Measurements from ENCODE around the gene SMOC2.
"Not testable (repeated sequence)": the region's sequence is repeated elsewhere in the genome, so short reads cannot be mapped to it uniquely, and the experiment has no call there.

The SMOC2 gene

DNA sequence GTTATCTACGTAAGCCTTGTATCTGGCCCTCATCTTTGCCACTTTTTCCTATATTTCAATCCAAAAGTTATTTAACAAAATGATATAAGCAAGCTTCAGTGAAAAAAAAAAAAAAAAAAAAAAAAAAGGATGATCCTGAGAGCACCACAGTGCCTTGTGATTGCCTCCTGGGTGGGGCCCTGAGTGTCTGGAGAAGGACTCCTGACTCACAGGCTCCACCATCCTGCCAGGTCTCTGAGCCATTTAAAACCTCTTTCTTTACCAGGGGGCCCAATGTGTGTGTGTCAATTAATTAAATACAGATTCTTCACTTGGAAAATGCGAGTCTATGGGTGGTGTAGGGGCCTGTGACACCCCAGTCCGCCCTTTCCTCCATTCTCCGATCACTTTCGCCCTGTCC is 105.2 kb downstream of the SMOC2 start:
- FAIRE-seq, result no peak

DNA sequence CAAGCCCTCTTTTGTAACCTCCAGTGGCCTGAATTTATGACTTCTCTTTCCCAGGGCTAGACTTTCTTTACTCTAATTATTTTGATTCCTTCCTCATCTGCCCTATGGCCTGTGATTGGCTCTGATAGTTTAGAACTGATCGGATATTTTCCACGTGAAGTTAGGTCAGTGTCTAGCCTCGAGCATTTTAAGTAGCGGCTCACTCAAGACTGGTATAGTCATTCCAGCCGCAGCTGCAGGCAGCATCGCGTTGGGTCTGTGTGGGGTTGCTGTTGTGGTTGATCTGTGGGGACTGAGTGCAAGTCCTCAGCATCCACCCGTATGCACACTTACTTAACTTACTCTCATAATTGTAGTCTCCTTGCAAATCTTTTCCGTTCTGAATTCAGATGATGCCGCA is 105.7 kb downstream of the SMOC2 start:
- no peak for FAIRE-seq

DNA sequence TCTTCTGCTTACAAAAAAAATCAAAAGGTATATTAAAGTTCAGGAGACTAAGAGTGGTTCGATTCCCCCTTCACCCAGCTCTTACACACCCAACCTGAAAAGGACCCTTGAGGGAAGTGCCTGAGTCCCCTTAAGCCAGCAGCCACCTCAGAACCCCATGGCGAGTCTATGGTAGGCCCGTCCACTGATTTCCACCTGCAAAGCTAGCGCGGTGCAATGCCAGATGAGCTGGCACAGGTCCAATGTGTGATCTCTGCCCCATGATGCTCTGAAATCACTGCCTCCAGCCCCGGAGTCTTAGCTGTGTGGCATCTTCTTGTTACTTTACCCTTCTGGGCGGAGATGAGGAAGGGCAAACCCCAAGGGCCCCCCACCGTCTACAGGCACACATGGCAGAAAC is 109.3 kb downstream of the SMOC2 start:
- no peak for FAIRE-seq

DNA sequence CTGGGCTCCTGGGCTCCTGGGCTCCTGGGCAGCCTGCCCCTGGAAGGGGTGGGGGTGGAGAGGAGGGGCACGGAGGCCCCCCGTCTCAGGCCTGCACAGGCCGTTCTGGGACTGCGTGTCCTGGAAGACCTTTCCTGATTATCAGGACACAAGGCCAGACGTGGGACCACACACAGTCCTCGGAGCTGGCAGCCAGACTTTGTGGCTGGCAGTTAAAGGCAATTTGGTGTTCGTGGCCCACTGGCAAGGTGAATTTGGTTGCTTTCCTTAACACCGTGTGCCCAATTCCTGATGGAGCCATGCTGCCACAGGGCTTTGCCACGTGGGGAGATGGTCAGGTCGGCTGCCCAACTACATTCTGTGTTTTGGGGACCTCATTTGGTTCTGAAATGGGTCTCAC is 113.5 kb downstream of the SMOC2 start:
- no peak for FAIRE-seq

DNA sequence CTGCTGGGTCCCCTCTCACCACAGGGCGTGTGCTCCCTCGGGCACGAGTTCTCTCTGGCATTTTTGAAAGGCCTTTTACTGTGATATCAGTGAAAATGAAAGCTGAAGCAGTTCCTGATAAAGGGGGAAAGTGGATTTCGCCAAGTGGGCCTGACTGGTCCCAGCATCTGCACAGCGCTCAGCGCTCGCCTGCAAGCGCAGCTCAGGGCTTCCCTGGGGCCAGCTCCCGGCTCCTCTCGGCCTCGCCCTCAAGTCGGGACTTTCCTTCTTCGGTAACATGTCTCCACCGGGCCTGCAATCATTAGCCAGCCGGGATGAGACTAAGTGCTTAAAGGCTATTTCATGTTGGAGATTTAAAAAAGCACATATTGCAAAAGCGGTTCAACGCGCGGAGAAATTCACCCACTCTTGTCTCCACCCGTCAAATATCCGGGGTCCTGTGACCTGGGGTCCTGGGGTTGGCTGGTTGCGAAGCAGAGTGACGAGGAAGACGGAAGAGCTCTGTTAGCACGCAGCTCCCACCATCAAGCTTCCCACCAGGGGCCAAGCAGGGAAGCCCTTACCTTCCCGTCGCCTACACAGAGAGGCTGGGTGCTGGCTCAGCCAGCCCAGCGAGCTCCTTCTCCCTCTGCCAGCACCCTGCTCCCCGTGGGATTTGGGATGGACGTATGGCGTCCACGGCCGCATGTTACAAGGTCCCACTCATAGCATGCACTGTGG is 114.1 kb downstream of the SMOC2 start:
- FAIRE-seq, result no peak

DNA sequence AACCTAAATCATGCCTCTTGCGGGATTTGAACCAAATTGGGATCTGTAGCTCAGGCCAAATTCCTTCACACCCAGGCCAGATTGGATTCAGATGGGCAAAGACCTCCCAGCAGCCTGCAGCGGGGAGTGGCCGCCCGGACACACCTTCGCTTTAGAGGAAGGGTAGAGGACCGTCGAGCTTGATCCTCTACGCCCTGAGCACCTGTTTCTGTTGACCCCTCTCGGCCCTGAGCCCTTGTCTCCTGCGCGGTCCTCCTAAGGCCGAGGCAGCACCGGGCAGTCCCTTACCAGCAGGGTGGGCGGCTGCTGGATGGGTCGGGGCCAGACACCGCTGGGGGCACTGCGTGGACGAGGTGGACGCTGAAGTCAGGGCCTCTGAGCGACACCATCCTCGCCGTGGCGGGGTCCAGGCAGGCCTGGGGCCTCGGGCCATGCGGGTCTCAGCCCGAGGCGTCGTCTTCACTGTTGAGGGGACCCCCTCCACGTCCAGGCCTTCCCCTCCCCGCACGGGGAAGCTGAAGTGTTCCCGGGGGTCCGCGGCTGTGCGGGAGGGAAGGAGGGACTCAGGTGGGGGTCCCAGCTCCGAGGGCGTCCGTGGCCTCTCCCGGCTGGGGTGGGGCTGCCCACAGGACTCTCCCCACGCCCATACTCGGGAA is 114.8 kb downstream of the SMOC2 start:
- no peak for FAIRE-seq

DNA sequence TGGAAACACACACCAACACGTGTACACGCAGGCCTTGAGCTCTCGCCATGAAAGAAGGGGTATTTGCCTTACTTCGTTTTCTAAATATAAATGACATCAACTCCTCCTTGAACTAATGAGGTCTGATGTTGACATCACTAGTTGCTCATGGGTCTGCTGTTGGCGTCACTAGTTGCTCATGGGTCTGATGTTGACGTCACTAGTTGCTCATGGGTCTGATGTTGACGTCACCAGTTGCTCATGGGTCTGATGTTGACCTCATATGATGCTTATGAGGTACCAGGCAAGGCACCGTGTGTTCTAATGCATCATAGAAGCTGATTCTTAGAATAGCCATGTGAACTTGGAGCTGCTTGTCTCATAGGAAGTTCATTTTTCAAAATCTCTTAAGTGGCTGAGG is 116.5 kb downstream of the SMOC2 start:
- no peak for FAIRE-seq

DNA sequence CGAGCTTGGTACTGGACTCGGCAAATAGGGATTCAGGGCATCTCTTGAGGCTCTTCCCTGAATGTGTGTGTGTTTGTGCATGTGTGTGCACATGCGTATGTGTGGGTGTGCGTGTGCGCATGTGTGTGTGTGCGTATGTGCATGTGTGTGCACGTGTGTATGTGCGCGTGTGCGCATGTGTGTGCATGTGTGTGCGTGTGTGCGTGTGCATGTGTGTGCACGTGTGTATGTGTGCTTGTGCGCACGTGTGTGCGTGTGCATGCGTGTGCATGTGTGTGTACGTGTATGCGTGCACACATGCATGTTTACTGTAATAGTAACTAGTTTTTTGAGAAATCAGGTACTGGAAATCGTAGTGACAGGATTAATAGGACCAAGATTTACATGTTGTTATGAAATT is 117.7 kb downstream of the SMOC2 start:
- FAIRE-seq, result no peak

DNA sequence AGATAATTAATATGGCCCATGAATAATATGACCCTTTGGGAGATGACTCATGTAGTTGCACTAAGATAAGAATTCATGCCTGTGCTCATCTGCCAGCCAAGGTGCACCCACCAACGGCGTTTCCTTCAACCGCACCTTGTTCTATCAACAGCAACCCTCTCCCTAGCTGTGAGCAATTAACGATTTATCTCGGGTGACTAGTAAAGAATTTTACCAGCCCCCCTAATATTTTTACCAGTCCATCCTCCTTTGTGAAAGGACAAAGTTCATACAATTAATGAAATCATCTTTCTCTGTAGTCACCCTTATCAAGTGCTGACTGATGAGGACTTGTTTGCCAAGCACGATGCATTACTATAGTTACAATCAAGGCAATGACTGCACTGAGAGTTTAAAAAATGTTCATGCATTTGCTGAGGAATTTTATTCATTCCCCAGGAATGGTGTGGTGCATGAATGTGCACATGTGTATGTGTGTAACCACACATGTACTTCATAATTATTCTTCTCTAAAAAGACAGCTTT is 118.7 kb downstream of the SMOC2 start:
- FAIRE-seq, result no peak

DNA sequence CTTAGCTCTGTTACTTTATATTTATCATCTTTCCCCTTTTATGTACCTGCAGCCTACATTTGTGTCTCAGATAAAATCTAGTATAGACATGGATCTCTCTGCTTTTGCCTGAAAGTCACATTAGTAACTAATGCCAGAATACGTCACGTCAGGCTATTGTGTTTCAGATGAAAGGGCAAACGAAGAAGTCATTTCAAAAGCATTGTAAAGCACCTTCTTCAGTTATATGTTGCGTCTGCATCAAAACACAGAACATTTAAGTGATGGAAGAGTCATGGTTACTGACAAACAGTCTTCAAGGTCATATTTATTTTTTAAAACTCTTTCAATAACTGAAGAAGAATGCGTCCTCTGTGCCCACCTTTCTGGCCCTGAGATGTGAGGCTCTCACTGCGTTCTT is 119.1 kb downstream of the SMOC2 start:
- no peak for FAIRE-seq

DNA sequence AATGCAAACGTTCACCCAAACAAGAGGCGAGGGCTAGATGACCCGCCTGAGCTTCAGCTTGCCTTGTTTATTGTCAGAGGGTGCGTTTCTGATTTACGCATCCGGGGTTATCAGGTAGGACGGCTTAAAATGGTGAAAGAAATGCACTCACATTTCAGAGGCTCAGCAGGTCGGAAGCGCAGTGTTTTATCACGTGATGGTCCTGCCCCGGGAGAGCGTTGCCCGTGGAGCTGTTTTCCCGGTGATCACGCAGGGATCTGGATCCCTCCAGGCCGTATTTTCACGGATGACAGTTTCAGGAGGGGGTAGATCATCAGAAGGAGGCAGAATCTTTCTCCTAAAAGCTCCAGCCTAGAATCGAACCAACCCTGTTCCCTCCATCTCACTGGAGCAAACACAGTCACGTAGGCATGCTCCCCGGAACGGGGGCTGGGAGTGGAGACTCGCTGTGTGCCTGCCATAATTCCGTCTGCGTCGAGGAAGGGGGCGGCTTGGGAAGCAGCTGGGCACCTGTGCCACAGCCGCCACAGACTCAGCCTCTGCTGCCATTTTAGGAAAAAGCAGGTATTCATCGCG is 121.7 kb downstream of the SMOC2 start:
- FAIRE-seq, result no peak

DNA sequence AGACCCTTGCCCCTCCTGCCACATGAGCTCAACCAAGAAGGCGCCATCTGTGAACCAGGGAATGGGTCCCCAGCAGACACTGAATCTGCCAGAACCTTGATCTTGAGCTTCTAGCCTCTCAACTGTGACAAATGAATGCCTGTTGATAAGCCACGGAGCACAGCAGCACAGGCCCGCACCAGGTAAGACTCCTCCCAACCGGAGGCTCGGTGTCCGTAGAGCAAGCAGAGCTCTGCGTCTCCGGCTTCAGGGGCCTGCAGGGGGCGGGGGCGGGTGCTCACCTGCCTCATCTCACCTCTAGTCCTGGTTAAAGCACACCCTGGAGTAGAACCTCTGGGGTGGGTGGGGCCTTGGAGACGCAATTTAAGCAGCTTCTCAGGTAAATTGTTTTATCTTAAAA is 122.7 kb downstream of the SMOC2 start:
- no peak for FAIRE-seq

DNA sequence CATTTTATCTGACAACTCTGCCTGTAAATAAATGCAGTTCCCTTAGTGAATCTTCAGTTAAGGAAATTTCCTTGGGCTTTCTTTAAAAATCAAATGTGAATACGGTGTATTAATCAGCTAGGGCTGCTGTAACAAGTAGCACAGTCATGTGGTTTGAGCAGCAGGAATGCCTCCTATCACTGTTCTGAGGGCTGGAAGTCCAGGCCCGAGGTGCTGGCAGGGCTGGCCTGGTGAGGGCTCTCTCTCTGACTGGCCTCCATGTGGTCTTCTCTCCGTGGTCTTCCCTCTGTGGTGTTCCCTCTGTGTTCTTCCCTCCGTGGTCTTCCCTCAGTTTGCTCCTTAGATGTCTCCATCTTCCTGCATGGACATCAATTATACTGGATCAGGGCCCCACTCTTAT is 124.1 kb downstream of the SMOC2 start:
- no peak for FAIRE-seq

DNA sequence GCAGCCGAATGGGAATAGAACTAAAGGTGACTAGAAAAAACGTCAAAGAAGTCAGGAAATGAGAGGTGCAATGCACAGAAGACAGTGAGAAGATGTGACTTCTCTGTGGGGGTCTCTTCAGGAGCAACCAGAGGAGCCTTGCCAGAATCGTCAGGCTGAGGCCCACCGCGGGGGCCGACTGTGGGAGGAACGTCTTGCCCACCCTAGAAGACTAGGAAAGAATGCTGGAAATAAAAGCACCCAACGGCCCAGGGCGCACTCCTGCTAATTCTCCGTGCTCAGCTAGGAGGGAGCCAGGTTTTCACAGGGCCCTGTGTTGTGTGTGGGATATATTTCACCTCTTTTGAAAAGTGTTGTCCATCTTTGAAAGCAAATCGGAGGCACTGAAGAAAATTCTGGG is 129.2 kb downstream of the SMOC2 start:
- FAIRE-seq, result no peak

DNA sequence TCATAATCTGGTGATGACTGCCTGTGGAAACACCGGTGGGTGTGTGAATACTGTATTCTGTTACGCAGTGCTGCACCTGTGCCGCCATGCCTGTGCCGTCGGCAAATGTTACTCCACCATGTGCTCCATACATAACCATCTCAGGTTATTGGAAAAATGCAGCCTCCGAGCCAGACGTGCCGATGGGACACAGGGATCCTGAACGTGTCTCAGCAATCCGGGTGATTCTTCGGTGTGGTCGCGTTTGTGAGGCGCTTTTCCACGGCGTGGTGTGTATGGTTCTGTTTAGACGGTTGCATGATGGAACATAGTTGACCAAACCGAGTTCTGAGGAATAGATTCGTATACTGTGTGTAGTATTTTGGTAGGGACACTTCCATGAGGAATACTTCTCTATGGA is 130.3 kb downstream of the SMOC2 start:
- FAIRE-seq, result no peak

DNA sequence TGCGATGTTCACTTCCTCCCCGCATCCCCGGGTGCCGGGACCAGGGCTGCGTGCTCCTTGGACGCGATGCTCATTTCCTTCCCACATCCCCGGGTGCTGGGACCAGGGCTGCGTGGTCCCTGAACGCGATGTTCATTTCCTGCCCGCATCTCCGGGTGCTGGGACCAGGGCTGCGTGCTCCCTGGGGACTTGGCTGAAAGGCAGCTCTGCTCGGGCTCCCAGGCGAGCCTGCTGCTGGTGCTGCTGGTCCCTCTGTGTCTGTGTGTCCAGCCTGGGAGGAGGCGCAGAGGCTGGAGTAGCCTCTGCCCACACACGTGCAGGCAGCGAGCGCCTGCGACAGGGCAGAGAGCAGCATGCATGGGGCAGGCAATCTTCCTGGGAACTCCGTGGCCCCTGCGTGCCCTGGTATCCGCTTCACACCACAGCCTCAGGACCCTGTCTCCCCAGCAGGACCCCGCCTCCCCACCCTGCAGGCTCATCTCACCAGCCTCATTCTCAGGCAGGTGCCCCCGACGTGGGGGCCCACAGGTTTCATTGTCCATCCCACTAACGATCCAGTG is 132.4 kb downstream of the SMOC2 start:
- FAIRE-seq, result not testable (repeated sequence)

DNA sequence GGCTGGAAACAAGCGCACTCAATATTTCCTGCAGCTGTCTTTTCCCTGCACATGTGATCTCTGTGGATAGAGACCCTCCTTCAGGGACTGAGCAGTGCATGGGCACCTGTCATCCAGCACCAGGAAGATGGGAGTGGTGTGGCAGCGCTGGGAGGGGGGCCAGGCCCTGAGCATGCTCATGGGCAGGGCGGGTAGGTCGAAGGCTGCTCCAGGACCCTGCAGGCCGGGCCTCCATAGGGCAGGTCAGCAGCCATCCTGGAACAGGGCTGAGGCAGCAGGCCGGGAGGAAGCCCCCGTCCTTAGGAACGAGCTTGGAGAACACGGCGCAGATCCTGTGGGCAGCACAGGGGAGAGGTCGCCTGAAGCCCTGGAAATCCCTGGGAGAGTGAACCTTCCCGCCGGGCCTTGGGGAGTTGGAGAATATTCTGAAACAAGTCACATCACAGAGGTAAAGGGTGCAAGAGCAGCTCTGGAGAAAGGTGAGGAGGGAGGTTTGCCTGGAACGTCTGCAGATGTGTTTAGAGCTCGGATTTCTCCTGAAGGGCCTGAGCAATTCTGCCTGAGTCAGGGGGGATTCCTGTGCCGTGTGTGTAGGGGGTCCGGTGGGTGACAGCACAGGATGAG is 133.2 kb downstream of the SMOC2 start:
- no peak for FAIRE-seq

DNA sequence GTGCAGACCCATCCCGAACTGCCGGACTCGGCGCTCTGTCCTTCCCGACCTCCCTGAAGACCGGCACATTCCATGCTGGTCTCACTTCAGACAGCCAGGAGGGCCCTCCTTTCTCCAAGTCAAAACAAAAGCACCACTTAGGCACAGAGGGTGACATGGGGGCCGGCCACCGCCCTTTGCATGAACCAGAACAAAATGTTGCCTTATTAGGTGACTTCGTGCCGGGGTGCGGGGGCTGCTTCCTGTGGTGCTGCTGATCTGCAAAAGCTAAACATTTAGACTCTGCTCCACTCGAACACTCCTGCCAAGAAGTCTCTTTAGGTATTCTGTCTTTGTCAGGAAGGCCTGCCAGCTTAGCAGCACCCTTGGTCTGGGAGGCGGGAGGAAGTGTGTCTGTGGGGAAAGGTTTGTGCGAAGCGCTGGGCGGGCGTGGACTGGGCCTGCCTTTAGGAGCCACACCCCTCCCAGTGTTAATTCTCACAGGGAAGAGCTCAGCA is 133.8 kb downstream of the SMOC2 start:
- FAIRE-seq, result no peak

DNA sequence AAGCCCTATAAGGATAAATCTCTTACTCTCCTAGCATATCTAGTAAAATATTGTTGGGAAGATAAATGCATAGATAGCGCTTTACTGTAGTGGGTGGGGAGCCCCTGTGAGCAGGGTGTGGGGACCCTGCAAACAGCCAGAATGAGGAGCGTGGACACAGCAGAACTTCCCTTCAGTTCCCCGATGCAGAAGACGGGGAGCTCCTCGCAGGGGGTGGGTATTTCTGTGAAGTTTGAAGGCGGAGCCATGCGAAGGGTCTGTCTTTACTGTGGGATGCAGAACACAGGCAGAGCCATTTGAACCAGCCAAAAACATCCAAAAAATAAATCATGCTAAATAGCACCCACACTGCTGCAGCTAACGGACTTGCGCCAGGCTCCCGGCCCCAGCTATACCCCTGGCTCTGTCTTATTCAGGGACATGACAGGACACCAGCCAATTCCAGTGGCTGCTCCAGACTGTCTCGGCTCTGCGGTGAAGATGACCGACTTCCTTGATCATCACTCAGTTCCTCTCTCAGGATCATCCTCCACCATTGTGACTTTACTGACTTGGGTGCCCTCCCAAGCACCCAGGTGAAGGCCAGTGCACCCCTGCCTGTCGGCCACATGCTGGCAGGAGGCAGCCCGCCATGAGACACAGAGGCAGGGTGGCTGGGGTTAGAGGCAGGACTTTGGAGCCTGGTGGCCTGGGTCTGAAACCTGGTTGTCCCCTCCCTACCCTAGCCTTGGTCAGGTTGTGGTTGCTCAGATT is 134.5 kb downstream of the SMOC2 start:
- no peak for FAIRE-seq

DNA sequence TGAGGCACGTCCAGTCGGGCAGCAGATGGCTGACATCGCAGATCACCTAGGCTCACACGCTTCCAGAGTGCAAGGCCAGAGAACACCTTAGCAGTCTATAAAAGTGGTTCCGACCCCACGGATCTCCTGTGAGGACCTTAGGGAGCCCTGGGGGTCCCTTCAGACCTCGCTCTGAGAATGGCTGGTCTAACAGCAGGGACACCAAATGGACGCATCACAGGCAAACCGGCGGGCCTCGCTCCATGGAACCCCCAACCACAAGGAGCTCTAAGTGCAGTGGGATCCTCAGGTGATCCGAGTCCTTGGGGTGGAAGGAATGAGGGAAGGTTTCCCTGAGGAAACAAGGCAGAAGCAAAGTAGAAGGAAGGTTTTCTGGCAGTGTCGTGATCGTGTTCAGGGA is 135.4 kb downstream of the SMOC2 start:
- no peak for FAIRE-seq

DNA sequence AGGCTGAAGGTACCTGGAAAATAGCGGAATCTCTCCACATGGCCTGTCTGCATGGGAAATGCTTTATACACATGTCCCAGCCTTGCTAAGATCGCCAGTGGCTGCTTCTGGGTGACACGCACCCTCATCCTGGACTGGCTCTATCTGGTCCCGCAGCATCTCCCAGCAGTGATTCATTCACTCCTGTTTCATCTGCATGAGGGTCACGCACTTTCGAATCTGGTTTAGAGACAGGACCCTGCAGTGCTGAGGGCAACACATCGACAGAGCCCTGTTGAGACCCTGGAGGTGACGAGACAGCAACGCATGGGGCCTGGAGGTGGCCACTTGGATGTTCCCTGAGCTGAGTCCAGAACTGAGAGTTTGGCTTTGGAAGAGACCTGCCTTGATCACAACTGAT is 136.5 kb downstream of the SMOC2 start:
- FAIRE-seq, result no peak

DNA sequence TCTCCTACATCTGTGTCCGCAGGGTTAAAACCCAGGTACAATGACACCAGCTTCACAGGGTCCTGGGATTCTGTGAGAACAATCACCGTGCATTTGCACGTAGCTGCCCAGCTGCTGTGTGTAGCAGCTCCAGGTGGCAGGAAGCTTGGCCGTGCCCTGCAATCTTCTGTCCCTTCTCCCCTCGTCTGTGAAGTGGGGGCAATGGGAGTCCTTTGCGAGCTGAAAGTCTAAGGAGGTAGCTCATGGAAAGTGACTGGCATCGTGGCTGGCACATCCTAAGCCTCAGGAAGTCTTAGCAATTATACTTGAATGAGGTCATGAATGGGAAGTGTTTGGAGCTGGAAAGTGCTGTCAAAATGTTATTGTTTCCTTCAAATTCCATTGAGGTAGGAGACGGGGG is 137.1 kb downstream of the SMOC2 start:
- no peak for FAIRE-seq

DNA sequence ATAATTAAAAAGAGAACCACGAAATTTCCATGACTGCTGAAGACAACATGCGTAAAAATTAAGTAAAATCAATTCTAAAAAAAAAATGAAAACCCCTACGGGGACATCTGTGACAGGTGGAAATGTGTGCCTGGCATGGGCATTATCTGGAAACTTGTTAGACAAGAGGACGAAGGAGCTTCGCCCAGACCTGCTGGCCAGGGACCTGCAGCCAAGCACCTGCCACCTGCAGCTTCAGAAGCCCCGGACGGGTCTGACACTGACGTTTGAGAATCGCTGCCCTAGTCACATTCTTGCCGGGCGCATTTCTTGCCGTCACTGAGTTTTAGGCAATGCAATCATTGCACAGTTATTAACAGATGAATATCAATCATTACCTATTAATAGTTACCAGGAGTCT is 140.3 kb downstream of the SMOC2 start:
- no peak for FAIRE-seq

Data from G401.6 (cell line).